A673 (cell line): ENCODE measurements around the gene TTC33. TPM values are rescaled to one million over a fixed set of nuclear protein-coding genes. Genes with fewer than 3 reads are reported as not detected.

Source experiments
- BruUV-seq: library from RNA; stranded (reverse); fragments of 400-500 nt; replicated peaks from 2 replicates; lab custom pipeline; 2021; lab: Mats Ljungman, UMichigan
- CTCF ChIA-PET: fragments of 300-600 bp; sonication (Branson Sonifier 250); formaldehyde crosslinking; loops from one replicate; lab custom pipeline; 2022; ENCODE audit warnings: antibody characterized with exemption; lab: Charles Lee
- POLR2A ChIA-PET: fragments of 300-600 bp; sonication (Branson Sonifier 250); formaldehyde crosslinking; loops from one replicate; lab custom pipeline; 2022; ENCODE audit warnings: antibody characterized with exemption; ENCODE audit not compliant: low non-redundant PET; lab: Charles Lee
- DNase-seq: peaks from one replicate; pipeline ENCODE4 v3.0.0-alpha.2; 2015; ENCODE audit warnings: low spot score
- H3K27ac ChIP-seq: fragments of 200-600 bp; sonication (generic); 2 replicates; pipeline ENCODE4 v1.5.1; 2016; ENCODE audit warnings: mixed run types, low read depth, mild to moderate bottlenecking, mixed read lengths, antibody characterized with exemption, low read length; ENCODE audit not compliant: poor library complexity, severe bottlenecking
- H3K27me3 ChIP-seq: fragments of 200-600 bp; sonication (generic); replicated peaks from 2 replicates; pipeline ENCODE4 v1.6.1; 2017; ENCODE audit warnings: mixed run types, low read depth, mild to moderate bottlenecking, mixed read lengths, antibody characterized with exemption, low read length; ENCODE audit not compliant: insufficient read depth, poor library complexity
- H3K36me3 ChIP-seq: fragments of 200-600 bp; sonication (generic); 2 replicates; pipeline ENCODE4 v1.6.1; 2016; ENCODE audit warnings: mixed run types, mild to moderate bottlenecking, mixed read lengths, antibody characterized with exemption, low read length; ENCODE audit not compliant: insufficient read depth, poor library complexity, severe bottlenecking
- H3K4me1 ChIP-seq: fragments of 200-600 bp; sonication (generic); 2 replicates; pipeline ENCODE4 v1.6.1; 2017; ENCODE audit warnings: mixed run types, mild to moderate bottlenecking, mixed read lengths, antibody characterized with exemption, low read length; ENCODE audit not compliant: insufficient read depth, poor library complexity, severe bottlenecking
- H3K4me3 ChIP-seq: fragments of 200-600 bp; sonication (generic); 2 replicates; pipeline ENCODE4 v1.5.1; 2016; ENCODE audit warnings: low read depth, mixed run types, mild to moderate bottlenecking, mixed read lengths, low read length; ENCODE audit not compliant: poor library complexity, severe bottlenecking
- H3K9me3 ChIP-seq: fragments of 200-600 bp; sonication (generic); 2 replicates; pipeline ENCODE4 v1.6.1; 2016; ENCODE audit warnings: mixed run types, low read depth, mild to moderate bottlenecking, mixed read lengths, antibody characterized with exemption, low read length; ENCODE audit not compliant: poor library complexity, severe bottlenecking
- EZH2 ChIP-seq: fragments of 200-600 bp; sonication (generic); IDR thresholded peaks from 2 replicates; pipeline ENCODE4 v1.6.1; 2017; ENCODE audit warnings: borderline replicate concordance, low read depth, mild to moderate bottlenecking, mixed read lengths, antibody characterized with exemption, low read length; ENCODE audit not compliant: poor library complexity, severe bottlenecking
- intact Hi-C: fragments of 100-400 bp; cut with micrococcal nuclease; formaldehyde crosslinking; loops from one replicate; pipeline ENCODE4 v1.10.0; 2022; ENCODE audit not compliant: unreplicated experiment
- total RNA-seq: library from RNA; stranded (reverse); gene quantifications from 2 replicates; pipeline ENCODE4 v1.2.3, GENCODE V29; 2021
- TF ChIP-seq, protein P1 (sequence below): fragments of 300-800, 200-600 bp; sonication (generic); conservative IDR thresholded peaks from 2 replicates; pipeline ENCODE4 v1.5.1; 2017; ENCODE audit warnings: low read depth, mild to moderate bottlenecking, antibody characterized with exemption, low read length, moderate library complexity, mixed read lengths

TTC33 gene
- total RNA-seq, 1 experiment from 2014 or later = 17.0 TPM

DNA sequence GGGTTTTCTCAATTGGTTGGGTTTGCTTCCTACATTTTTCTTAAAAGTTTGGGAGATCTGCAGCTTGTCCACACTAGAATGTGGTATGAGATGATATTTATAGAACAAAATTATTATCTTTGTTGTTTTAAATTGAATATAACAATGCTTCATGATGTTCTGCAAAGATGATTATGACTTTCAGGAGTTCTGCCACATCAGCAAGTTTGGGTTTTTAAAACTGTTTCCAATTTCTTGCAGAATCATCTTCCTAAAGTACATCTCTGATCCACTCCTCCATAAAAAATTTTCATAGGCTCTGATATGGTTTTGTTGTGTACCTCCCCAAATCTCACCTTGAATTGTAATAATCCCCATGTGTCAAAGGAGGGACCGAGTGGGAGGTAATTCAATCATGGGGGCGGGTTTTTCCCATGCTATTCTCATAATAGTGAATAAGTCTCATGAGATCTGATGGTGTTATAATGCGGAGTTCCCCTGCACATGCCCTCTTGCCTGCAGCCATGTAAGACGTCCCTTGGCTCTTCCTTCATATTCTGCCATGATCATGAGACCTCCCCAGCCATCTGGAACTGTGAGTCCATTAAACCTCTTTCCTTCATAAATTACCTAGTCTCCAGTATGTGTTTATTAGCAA lies 195.2 kb downstream of the TTC33 start:
- POLR2A ChIA-PET = no interaction called here
- BruUV-seq = no TSS peak

DNA sequence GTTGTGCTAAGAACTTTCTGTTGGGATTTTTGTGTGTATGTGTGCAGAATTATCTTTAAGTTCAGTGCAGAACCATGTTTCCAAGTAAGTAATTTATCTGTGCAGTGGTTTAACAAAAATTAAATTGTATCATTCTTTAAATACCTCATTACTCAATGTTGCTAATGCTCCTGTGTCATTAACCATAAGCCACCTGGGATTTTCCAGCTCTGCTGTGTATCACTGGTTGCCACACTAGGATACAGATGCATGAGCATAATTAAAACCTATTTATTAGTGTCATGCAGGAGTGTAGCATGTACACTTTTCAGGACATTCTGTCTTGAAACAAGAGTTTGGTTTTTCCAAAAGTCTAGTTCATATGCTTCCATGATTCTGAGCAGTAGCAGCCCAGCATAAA lies 196.5 kb downstream of the TTC33 start:
- Histone ChIP-seq H3K9me3 (no peaks in the 10 kb centered on the region), H3K4me1 (no peaks in the 10 kb centered on the region), H3K36me3 (no peaks in the 10 kb centered on the region), H3K27me3 (no peaks in the 10 kb centered on the region), H3K4me3 (no peak overlapping the region), H3K27ac (no peak overlapping the region)
- POLR2A ChIA-PET = interaction anchor here (0.7 kb wide), 1 partner anchor 41 kb away, joined by 3 read pairs; no protein-coding TSS in a partner anchor
- no TSS peak for BruUV-seq
- no peak for DNase-seq
- intact Hi-C loops = no loop called here
- CTCF ChIA-PET = no interaction called here
- no peak for TF ChIP-seq EZH2
- TF ChIP-seq, protein P1, sequence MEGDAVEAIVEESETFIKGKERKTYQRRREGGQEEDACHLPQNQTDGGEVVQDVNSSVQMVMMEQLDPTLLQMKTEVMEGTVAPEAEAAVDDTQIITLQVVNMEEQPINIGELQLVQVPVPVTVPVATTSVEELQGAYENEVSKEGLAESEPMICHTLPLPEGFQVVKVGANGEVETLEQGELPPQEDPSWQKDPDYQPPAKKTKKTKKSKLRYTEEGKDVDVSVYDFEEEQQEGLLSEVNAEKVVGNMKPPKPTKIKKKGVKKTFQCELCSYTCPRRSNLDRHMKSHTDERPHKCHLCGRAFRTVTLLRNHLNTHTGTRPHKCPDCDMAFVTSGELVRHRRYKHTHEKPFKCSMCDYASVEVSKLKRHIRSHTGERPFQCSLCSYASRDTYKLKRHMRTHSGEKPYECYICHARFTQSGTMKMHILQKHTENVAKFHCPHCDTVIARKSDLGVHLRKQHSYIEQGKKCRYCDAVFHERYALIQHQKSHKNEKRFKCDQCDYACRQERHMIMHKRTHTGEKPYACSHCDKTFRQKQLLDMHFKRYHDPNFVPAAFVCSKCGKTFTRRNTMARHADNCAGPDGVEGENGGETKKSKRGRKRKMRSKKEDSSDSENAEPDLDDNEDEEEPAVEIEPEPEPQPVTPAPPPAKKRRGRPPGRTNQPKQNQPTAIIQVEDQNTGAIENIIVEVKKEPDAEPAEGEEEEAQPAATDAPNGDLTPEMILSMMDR = no peak

More for the DNA sequence above, 195.2 kb downstream of the TTC33 start:
- Histone ChIP-seq H3K27me3 (no peaks in the 10 kb centered on the region), H3K27ac (no peak overlapping the region), H3K4me1 (no peaks in the 10 kb centered on the region), H3K36me3 (no peaks in the 10 kb centered on the region), H3K9me3 (no peaks in the 10 kb centered on the region), H3K4me3 (no peak overlapping the region)
- CTCF ChIA-PET = no interaction called here
- no peak for DNase-seq
- intact Hi-C loops = no loop called here
- TF ChIP-seq, protein P1 = no peak
- TF ChIP-seq EZH2 = no peak

DNA sequence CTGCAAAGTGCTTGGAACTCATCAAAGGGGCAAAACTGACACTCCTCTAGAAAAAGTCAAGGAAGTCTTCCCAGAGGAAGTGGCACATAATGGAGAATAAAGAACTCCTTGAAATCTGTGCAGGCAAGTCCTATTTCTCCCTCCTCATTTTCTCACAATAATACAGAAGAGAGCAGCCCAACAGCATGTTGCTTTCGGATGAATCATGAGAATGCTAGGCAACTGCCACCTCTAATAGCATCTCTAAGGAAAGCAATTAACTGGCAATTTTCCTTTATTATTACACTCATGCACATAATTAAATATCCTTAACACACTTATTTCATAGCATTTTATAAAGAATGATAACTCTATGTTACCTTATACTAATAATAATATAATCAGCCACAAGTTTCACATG lies 198.3 kb downstream of the TTC33 start:
- intact Hi-C loops = no loop called here
- no peak overlapping the region for H3K4me3 ChIP-seq
- CTCF ChIA-PET = no interaction called here
- no TSS peak for BruUV-seq
- no peak for DNase-seq
- POLR2A ChIA-PET = no interaction called here
- no peaks in the 10 kb centered on the region for H3K36me3 ChIP-seq
- H3K9me3 ChIP-seq = no peaks in the 10 kb centered on the region
- no peaks in the 10 kb centered on the region for H3K4me1 ChIP-seq
- no peak overlapping the region for H3K27ac ChIP-seq
- no peaks in the 10 kb centered on the region for H3K27me3 ChIP-seq
- no peak for TF ChIP-seq EZH2
- TF ChIP-seq, protein P1 = no peak
